ENCODE results near the gene ABHD17A. TPM values are rescaled to one million over a fixed set of nuclear protein-coding genes. Genes with fewer than 3 reads are reported as not detected.
A peak's percentile ranks its signal among the peaks of the same experiment; 100 is the strongest.

ABHD17A gene
- total RNA-seq, 1 experiment from 2014 or later = 60.7 TPM

GRCh38 chr19:1846517-1847204 lies 38.6 kb downstream of the ABHD17A start:
- H3K9me3 Mint-ChIP-seq = no peaks in the 10 kb centered on the region
- H3K4me3 Mint-ChIP-seq = peak overlapping the region; percentile 93
- ChIA-PET POLR2A (no interaction called here), CTCF (interaction anchor here (1.7 to 3.5 kb wide), 4 partner anchors 8 to 30 kb away, joined by 4 to 15 read pairs (median 9); no protein-coding TSS in a partner anchor)
- H3K4me1 Mint-ChIP-seq = peaks cover 14% of the 10 kb centered on the region
- no peaks in the 10 kb centered on the region for H3K36me3 Mint-ChIP-seq
- H3K27me3 Mint-ChIP-seq (ENCODE audit: low read depth) = no peaks in the 10 kb centered on the region
- H3K27ac Mint-ChIP-seq = peak overlapping the region; percentile 97; the same call in 1 of the 2 replicates
- TF ChIP-seq ZNF219 (CRISPR knock-in tag; IDR thresholded peaks at IDR 0.05; ENCODE audit: borderline replicate concordance) (0 out of 2 replicates have a peak, but pooled peaks have one; percentile 14), ZNF121 (CRISPR knock-in tag; IDR thresholded peaks at IDR 0.05) (peak; percentile 75), JAZF1 (CRISPR knock-in tag; IDR thresholded peaks at IDR 0.05) (no peak), IRF1 (CRISPR knock-in tag; IDR thresholded peaks at IDR 0.05) (no peak), SMAD3 (CRISPR knock-in tag; IDR thresholded peaks at IDR 0.05; ENCODE audit: borderline replicate concordance) (no peak)
- TF ChIP-seq, protein P1, sequence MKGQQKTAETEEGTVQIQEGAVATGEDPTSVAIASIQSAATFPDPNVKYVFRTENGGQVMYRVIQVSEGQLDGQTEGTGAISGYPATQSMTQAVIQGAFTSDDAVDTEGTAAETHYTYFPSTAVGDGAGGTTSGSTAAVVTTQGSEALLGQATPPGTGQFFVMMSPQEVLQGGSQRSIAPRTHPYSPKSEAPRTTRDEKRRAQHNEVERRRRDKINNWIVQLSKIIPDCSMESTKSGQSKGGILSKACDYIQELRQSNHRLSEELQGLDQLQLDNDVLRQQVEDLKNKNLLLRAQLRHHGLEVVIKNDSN (CRISPR knock-in tag; IDR thresholded peaks at IDR 0.05) = no peak
- ATAC-seq = no peak
- DNase-seq (ENCODE audit: low spot score) = no peak

DNA sequence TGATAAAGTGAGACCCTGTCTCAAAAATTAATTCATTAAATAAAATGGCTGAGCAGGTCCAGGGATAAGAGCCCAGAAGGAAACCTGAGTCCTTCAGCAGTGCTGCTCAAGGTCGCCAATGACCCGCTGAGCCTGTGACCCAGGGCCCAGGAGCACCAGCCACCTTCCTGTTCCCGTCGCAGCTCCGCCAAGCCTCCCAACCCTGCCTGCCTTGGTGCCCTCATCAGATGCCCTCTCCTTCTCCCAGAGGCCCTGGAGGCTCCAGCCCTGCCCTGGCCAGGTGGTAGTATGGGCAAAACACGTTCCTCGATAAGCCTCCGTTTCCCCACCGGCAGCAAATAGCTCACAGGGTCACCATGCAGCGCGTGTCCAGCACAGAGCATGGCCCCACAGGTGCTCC lies 39.7 kb downstream of the ABHD17A start:
- Mint-ChIP-seq H3K27me3 (ENCODE audit: low read depth) (no peaks in the 10 kb centered on the region), H3K36me3 (no peaks in the 10 kb centered on the region), H3K4me3 (no peak overlapping the region), H3K9me3 (no peaks in the 10 kb centered on the region), H3K27ac (peak overlapping the region; percentile 10; the same call in 1 of the 2 replicates), H3K4me1 (peaks cover 14% of the 10 kb centered on the region)
- POLR2A ChIA-PET = no interaction called here
- CTCF ChIA-PET = interaction anchor here (0.9 to 6.1 kb wide), 5 partner anchors 8 to 173 kb away, joined by 3 to 63 read pairs (median 11); no protein-coding TSS in a partner anchor
- ATAC-seq = no peak
- TF ChIP-seq, protein P2, sequence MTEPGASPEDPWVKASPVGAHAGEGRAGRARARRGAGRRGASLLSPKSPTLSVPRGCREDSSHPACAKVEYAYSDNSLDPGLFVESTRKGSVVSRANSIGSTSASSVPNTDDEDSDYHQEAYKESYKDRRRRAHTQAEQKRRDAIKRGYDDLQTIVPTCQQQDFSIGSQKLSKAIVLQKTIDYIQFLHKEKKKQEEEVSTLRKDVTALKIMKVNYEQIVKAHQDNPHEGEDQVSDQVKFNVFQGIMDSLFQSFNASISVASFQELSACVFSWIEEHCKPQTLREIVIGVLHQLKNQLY (CRISPR knock-in tag; IDR thresholded peaks at IDR 0.05) = no peak
- TF ChIP-seq, protein P3, sequence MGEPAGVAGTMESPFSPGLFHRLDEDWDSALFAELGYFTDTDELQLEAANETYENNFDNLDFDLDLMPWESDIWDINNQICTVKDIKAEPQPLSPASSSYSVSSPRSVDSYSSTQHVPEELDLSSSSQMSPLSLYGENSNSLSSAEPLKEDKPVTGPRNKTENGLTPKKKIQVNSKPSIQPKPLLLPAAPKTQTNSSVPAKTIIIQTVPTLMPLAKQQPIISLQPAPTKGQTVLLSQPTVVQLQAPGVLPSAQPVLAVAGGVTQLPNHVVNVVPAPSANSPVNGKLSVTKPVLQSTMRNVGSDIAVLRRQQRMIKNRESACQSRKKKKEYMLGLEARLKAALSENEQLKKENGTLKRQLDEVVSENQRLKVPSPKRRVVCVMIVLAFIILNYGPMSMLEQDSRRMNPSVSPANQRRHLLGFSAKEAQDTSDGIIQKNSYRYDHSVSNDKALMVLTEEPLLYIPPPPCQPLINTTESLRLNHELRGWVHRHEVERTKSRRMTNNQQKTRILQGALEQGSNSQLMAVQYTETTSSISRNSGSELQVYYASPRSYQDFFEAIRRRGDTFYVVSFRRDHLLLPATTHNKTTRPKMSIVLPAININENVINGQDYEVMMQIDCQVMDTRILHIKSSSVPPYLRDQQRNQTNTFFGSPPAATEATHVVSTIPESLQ (CRISPR knock-in tag; IDR thresholded peaks at IDR 0.05) = no peak
- TF ChIP-seq IRF2 (CRISPR knock-in tag; IDR thresholded peaks at IDR 0.05; ENCODE audit: borderline replicate concordance, low read depth) (no peak), KAT7 (CRISPR knock-in tag; IDR thresholded peaks at IDR 0.05; ENCODE audit: borderline replicate concordance) (no peak), JUN (CRISPR knock-in tag; IDR thresholded peaks at IDR 0.05) (no peak), SP1 (CRISPR knock-in tag; conservative IDR thresholded peaks at IDR 0.05) (no peak), ZBTB21 (CRISPR knock-in tag; IDR thresholded peaks at IDR 0.05; ENCODE audit: borderline replicate concordance) (no peak)
- TF ChIP-seq, protein P4, sequence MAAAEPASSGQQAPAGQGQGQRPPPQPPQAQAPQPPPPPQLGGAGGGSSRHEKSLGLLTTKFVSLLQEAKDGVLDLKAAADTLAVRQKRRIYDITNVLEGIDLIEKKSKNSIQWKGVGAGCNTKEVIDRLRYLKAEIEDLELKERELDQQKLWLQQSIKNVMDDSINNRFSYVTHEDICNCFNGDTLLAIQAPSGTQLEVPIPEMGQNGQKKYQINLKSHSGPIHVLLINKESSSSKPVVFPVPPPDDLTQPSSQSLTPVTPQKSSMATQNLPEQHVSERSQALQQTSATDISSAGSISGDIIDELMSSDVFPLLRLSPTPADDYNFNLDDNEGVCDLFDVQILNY (CRISPR knock-in tag; IDR thresholded peaks at IDR 0.05) = no peak
- no peak for DNase-seq (ENCODE audit: low spot score)

GRCh38 chr19:1845125-1845515 lies 40.2 kb downstream of the ABHD17A start:
- Mint-ChIP-seq H3K27ac (no peak overlapping the region), H3K36me3 (no peaks in the 10 kb centered on the region), H3K4me3 (no peak overlapping the region), H3K27me3 (ENCODE audit: low read depth) (no peaks in the 10 kb centered on the region), H3K9me3 (no peaks in the 10 kb centered on the region), H3K4me1 (peaks cover 14% of the 10 kb centered on the region)
- ATAC-seq (no peak), DNase-seq (ENCODE audit: low spot score) (no peak)
- CTCF ChIA-PET = interaction anchor here (0.9 to 6.1 kb wide), 4 partner anchors 7 to 174 kb away, joined by 3 to 63 read pairs (median 13); no protein-coding TSS in a partner anchor
- POLR2A ChIA-PET = no interaction called here
- TF ChIP-seq CDX4 (CRISPR knock-in tag; IDR thresholded peaks at IDR 0.05; ENCODE audit: borderline replicate concordance) = no peak
- TF ChIP-seq TCF7 (CRISPR knock-in tag; IDR thresholded peaks at IDR 0.05; ENCODE audit: low read depth) = no peak
- TF ChIP-seq PREB (CRISPR knock-in tag; IDR thresholded peaks at IDR 0.05; ENCODE audit: borderline replicate concordance) = no peak
- TF ChIP-seq NFATC4 (CRISPR knock-in tag; IDR thresholded peaks at IDR 0.05) = no peak
- TF ChIP-seq, protein P5, sequence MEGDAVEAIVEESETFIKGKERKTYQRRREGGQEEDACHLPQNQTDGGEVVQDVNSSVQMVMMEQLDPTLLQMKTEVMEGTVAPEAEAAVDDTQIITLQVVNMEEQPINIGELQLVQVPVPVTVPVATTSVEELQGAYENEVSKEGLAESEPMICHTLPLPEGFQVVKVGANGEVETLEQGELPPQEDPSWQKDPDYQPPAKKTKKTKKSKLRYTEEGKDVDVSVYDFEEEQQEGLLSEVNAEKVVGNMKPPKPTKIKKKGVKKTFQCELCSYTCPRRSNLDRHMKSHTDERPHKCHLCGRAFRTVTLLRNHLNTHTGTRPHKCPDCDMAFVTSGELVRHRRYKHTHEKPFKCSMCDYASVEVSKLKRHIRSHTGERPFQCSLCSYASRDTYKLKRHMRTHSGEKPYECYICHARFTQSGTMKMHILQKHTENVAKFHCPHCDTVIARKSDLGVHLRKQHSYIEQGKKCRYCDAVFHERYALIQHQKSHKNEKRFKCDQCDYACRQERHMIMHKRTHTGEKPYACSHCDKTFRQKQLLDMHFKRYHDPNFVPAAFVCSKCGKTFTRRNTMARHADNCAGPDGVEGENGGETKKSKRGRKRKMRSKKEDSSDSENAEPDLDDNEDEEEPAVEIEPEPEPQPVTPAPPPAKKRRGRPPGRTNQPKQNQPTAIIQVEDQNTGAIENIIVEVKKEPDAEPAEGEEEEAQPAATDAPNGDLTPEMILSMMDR (IDR thresholded peaks at IDR 0.05) = no peak
- TF ChIP-seq, protein P4 (CRISPR knock-in tag; IDR thresholded peaks at IDR 0.05) = no peak
